Stimulated activated naive CD4-positive, alpha-beta T cell treated with Interleukin-2 at 50 U/mL for 16 hours (primary cell): ENCODE measurements around the gene MYO5B.
"Not testable (repeated sequence)": the region's sequence is repeated elsewhere in the genome, so short reads cannot be mapped to it uniquely, and the experiment has no call there.

Source experiments
- DNase-seq: peaks from one replicate; lab custom pipeline; 2025; lab: John Stamatoyannopoulos, UW

Gene MYO5B

GRCh38 chr18:49920731-49921130 lies 274.2 kb downstream of the MYO5B start:
- DNase-seq, result no peak

GRCh38 chr18:49917742-49918141 lies 277.2 kb downstream of the MYO5B start:
- DNase-seq, result no peak

- no peak for DNase-seq
These were observed 279.6 kb downstream of the MYO5B start for GRCh38 chr18:49915352-49915751.

GRCh38 chr18:49913221-49913620 lies 281.7 kb downstream of the MYO5B start:
- no peak for DNase-seq

- DNase-seq, result no peak
These were observed 283.5 kb downstream of the MYO5B start for GRCh38 chr18:49911427-49911826.

- DNase-seq, result no peak
These were observed 284.0 kb downstream of the MYO5B start for GRCh38 chr18:49910986-49911385.

- no peak for DNase-seq
These were observed 284.9 kb downstream of the MYO5B start for GRCh38 chr18:49910019-49910418.

GRCh38 chr18:49907346-49907929 lies 287.5 kb downstream of the MYO5B start:
- no peak for DNase-seq

GRCh38 chr18:49905771-49906170 lies 289.2 kb downstream of the MYO5B start:
- DNase-seq, result no peak

GRCh38 chr18:49904871-49905555 lies 289.9 kb downstream of the MYO5B start:
- DNase-seq, result no peak

- no peak for DNase-seq
These were observed 293.0 kb downstream of the MYO5B start for GRCh38 chr18:49901862-49902340.

- no peak for DNase-seq
These were observed 295.2 kb downstream of the MYO5B start for GRCh38 chr18:49899657-49900330.

GRCh38 chr18:49898421-49898820 lies 296.5 kb downstream of the MYO5B start:
- peak; percentile 40 for DNase-seq

- DNase-seq, result no peak
These were observed 300.3 kb downstream of the MYO5B start for GRCh38 chr18:49894517-49895226.

- no peak for DNase-seq
These were observed 301.9 kb downstream of the MYO5B start for GRCh38 chr18:49893036-49893435.

GRCh38 chr18:49892148-49892924 lies 302.6 kb downstream of the MYO5B start:
- DNase-seq, result no peak

GRCh38 chr18:49890041-49890440 lies 304.9 kb downstream of the MYO5B start:
- DNase-seq, result no peak

- not testable (repeated sequence) for DNase-seq
These were observed 305.4 kb downstream of the MYO5B start for GRCh38 chr18:49889552-49889951.

GRCh38 chr18:49886891-49887764 lies 307.8 kb downstream of the MYO5B start:
- DNase-seq, result no peak

- DNase-seq, result no peak
These were observed 310.0 kb downstream of the MYO5B start for GRCh38 chr18:49884959-49885358.

- DNase-seq, result no peak
These were observed 310.5 kb downstream of the MYO5B start for GRCh38 chr18:49884465-49884864.
